GM12892 (cell line): ENCODE data around the gene FAM47E.
"Not testable (repeated sequence)": the region's sequence is repeated elsewhere in the genome, so short reads cannot be mapped to it uniquely, and the experiment has no call there.

Source experiments
- DNase-seq: peaks from one replicate; pipeline ENCODE4 v3.0.0; 2011; ENCODE audit not compliant: insufficient read length
- FAIRE-seq: peaks from 2 replicates; lab custom pipeline; 2011; peaks lifted over from hg19 to GRCh38; lab: Jason Lieb, UNC
- POLR2A ChIP-seq: IDR thresholded peaks from 2 replicates; pipeline ENCODE4 v1.6.1; 2011; ENCODE audit warnings: low read depth, low read length, control low read depth
- POLR2AphosphoS5 ChIP-seq: IDR thresholded peaks from 2 replicates; pipeline ENCODE4 v1.6.1; 2011; ENCODE audit warnings: low read depth, low read length, control low read depth
- TAF1 ChIP-seq: IDR thresholded peaks from 2 replicates; pipeline ENCODE4 v1.6.1; 2011; ENCODE audit warnings: low read depth, mild to moderate bottlenecking, control low read depth, low read length, borderline replicate concordance

The FAM47E gene

GRCh38 chr4:76233083-76233482, 18.4 kb upstream of the FAM47E start:
- no peak for FAIRE-seq
- DNase-seq = no peak
- TF ChIP-seq POLR2A = no peak
- TF ChIP-seq POLR2AphosphoS5 = no peak
- TF ChIP-seq TAF1 = no peak

GRCh38 chr4:76233529-76233928, 18.0 kb upstream of the FAM47E start:
- FAIRE-seq = no peak
- no peak for DNase-seq

GRCh38 chr4:76233967-76234678, 17.4 kb upstream of the FAM47E start:
- FAIRE-seq (peak; percentile 5), DNase-seq (no peak)
- TF ChIP-seq POLR2AphosphoS5 (no peak), POLR2A (no peak), TAF1 (no peak)

More at GRCh38 chr4:76233529-76233928, 18.0 kb upstream of the FAM47E start:
- TF ChIP-seq POLR2AphosphoS5 (no peak), TAF1 (no peak)

- FAIRE-seq = no peak
- no peak for DNase-seq
- TF ChIP-seq POLR2A = no peak
- no peak for TF ChIP-seq POLR2AphosphoS5
- TF ChIP-seq TAF1 = no peak
Observed at GRCh38 chr4:76234679-76235044, 16.9 kb upstream of the FAM47E start.

- DNase-seq (no peak), FAIRE-seq (no peak)
- TF ChIP-seq POLR2AphosphoS5 (no peak), POLR2A (no peak), TAF1 (no peak)
Observed at GRCh38 chr4:76235407-76235806, 16.1 kb upstream of the FAM47E start.

- DNase-seq = no peak
Observed at GRCh38 chr4:76235915-76236314, 15.6 kb upstream of the FAM47E start.

GRCh38 chr4:76238236-76238635, 13.3 kb upstream of the FAM47E start:
- DNase-seq (no peak), FAIRE-seq (no peak)
- no peak for TF ChIP-seq POLR2A
- TF ChIP-seq POLR2AphosphoS5 = no peak
- no peak for TF ChIP-seq TAF1

More at GRCh38 chr4:76235915-76236314, 15.6 kb upstream of the FAM47E start:
- TF ChIP-seq POLR2A = no peak
- no peak for TF ChIP-seq TAF1
- no peak for TF ChIP-seq POLR2AphosphoS5
- FAIRE-seq = no peak

GRCh38 chr4:76238701-76239100, 12.8 kb upstream of the FAM47E start:
- no peak for TF ChIP-seq POLR2AphosphoS5
- no peak for DNase-seq
- FAIRE-seq = no peak

- TF ChIP-seq TAF1 (no peak), POLR2AphosphoS5 (no peak)
- no peak for FAIRE-seq
- no peak for DNase-seq
Observed at GRCh38 chr4:76240236-76240635, 11.3 kb upstream of the FAM47E start.

GRCh38 chr4:76243877-76244276, 7.6 kb upstream of the FAM47E start:
- not testable (repeated sequence) for DNase-seq, FAIRE-seq

- FAIRE-seq (no peak), DNase-seq (no peak)
- no peak for TF ChIP-seq POLR2AphosphoS5
- no peak for TF ChIP-seq POLR2A
- TF ChIP-seq TAF1 = no peak
Observed at GRCh38 chr4:76246025-76246424, 5.5 kb upstream of the FAM47E start.

GRCh38 chr4:76246852-76247251, 4.7 kb upstream of the FAM47E start:
- no peak for TF ChIP-seq POLR2AphosphoS5
- TF ChIP-seq POLR2A = no peak
- TF ChIP-seq TAF1 = no peak
- DNase-seq (no peak), FAIRE-seq (no peak)

GRCh38 chr4:76250962-76251361, 559 bp upstream of the FAM47E start:
- FAIRE-seq (no peak), DNase-seq (no peak)
- no peak for TF ChIP-seq POLR2AphosphoS5
- TF ChIP-seq POLR2A = no peak
- no peak for TF ChIP-seq TAF1
